HG02885 (cell line): ENCODE results near the gene TRMO.
"Not testable (repeated sequence)": the region's sequence is repeated elsewhere in the genome, so short reads cannot be mapped to it uniquely, and the experiment has no call there.

Experiments
- ATAC-seq: cut with Tn5 transposase; IDR thresholded peaks from one replicate; pipeline ENCODE4 v1.9.1; 2021; ENCODE audit warnings: mild to moderate bottlenecking; ENCODE audit not compliant: unreplicated experiment, poor library complexity

The TRMO gene

GRCh38 chr9:97921959-97922724 lies at the start of gene TRMO:
Gene TRMO, minus strand, starts transcription at chr9:97922500. Its CDS starts 7 bp downstream, at chr9:97922493.
- peak; percentile 84 for ATAC-seq

- ATAC-seq = no peak
Measured at GRCh38 chr9:97970165-97970564, 47.9 kb upstream of the TRMO start.

GRCh38 chr9:97969014-97969413 lies 46.7 kb upstream of the TRMO start:
- ATAC-seq = no peak

- no peak for ATAC-seq
Measured at GRCh38 chr9:97966493-97966892, 44.2 kb upstream of the TRMO start.

GRCh38 chr9:97964901-97965300 lies 42.6 kb upstream of the TRMO start:
- ATAC-seq = no peak

- ATAC-seq = no peak
Measured at GRCh38 chr9:97963232-97963631, 40.9 kb upstream of the TRMO start.

GRCh38 chr9:97962575-97962974 lies 40.3 kb upstream of the TRMO start:
- ATAC-seq = no peak

GRCh38 chr9:97962136-97962535 lies 39.8 kb upstream of the TRMO start:
- ATAC-seq = no peak

GRCh38 chr9:97961361-97961760 lies 39.1 kb upstream of the TRMO start:
- ATAC-seq = no peak

GRCh38 chr9:97960678-97961328 lies 38.5 kb upstream of the TRMO start:
- ATAC-seq = not testable (repeated sequence)

- ATAC-seq = no peak
Measured at GRCh38 chr9:97959585-97959984, 37.3 kb upstream of the TRMO start.

- ATAC-seq = no peak
Measured at GRCh38 chr9:97958812-97959511, 36.7 kb upstream of the TRMO start.

- ATAC-seq = no peak
Measured at GRCh38 chr9:97956331-97956730, 34.0 kb upstream of the TRMO start.

- ATAC-seq = peak; percentile 66
Measured at GRCh38 chr9:97954550-97954989, 32.3 kb upstream of the TRMO start.

GRCh38 chr9:97950873-97951272 lies 28.6 kb upstream of the TRMO start:
- ATAC-seq = not testable (repeated sequence)

GRCh38 chr9:97947094-97947493 lies 24.8 kb upstream of the TRMO start:
- ATAC-seq = not testable (repeated sequence)

- not testable (repeated sequence) for ATAC-seq
Measured at GRCh38 chr9:97945470-97945869, 23.2 kb upstream of the TRMO start.

GRCh38 chr9:97944612-97945011 lies 22.3 kb upstream of the TRMO start:
- no peak for ATAC-seq

GRCh38 chr9:97943308-97943855 lies 21.1 kb upstream of the TRMO start:
- ATAC-seq = no peak

GRCh38 chr9:97941323-97941722 lies 19.0 kb upstream of the TRMO start:
- no peak for ATAC-seq

- ATAC-seq = no peak
Measured at GRCh38 chr9:97940741-97941140, 18.4 kb upstream of the TRMO start.
